Brain microvascular endothelial cell (primary cell): ENCODE data around the gene MTMR12.
A peak's percentile ranks its signal among the peaks of the same experiment; 100 is the strongest.

ENCODE experiments used
- DNase-seq: peaks from one replicate; pipeline ENCODE4 v3.0.0-alpha.2; 2020
- H3K27ac ChIP-seq: fragments of 250-450 bp; sonication (Bioruptor Pico); 2 replicates; pipeline ENCODE4 v1.5.1; 2020; ENCODE audit warnings: mild to moderate bottlenecking, moderate library complexity
- H3K27me3 ChIP-seq: fragments of 250-450 bp; sonication (Bioruptor Pico); replicated peaks from 2 replicates; pipeline ENCODE4 v1.5.1; 2020; ENCODE audit warnings: mild to moderate bottlenecking
- H3K36me3 ChIP-seq: fragments of 250-450 bp; sonication (Bioruptor Pico); replicated peaks from 2 replicates; pipeline ENCODE4 v1.5.1; 2020; ENCODE audit warnings: mild to moderate bottlenecking
- H3K4me3 ChIP-seq: 2 replicates; pipeline ENCODE4 v1.5.1; 2011; ENCODE audit warnings: low read depth, mild to moderate bottlenecking, control low read depth, low read length, moderate library complexity
- in situ Hi-C: cut with HindIII; loops from 2 replicates; pipeline ENCODE4 v1.10.0; 2017; ENCODE audit warnings: low sequenced_read_pairs, low pct_ligation_motif_present
- TF ChIP-seq, protein P1 (sequence below): IDR thresholded peaks from 2 replicates; pipeline ENCODE4 v1.5.1; 2011; ENCODE audit warnings: low read depth, mild to moderate bottlenecking, moderate library complexity, low read length, control low read depth, inconsistent platforms; ENCODE audit errors: missing control alignments

The MTMR12 gene

DNA sequence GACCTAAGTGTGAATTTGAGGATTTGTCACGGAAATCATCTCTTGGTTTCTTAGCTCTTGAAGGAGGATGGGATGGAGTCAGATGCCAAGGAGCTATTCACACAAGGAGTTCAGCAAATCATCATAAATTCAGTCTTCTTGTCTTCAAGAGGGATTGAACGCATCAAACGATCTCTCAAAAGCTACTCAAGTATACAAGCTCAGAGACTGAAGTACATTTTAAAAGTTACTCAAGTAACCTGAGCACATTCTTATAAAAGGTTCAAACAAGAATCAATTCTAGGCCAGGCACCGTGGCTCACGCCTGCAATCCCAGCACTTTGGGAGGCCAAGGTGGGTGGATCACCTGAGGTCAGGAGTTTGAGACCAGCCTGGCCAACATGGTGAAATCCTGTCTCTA, 117.5 kb downstream of the MTMR12 start:
- in situ Hi-C loops: no loop called here
- Histone ChIP-seq H3K27ac (no peak overlapping the region), H3K36me3 (no peaks in the 10 kb centered on the region), H3K27me3 (no peaks in the 10 kb centered on the region), H3K4me3 (no peak overlapping the region)
- DNase-seq: no peak
- TF ChIP-seq, protein P1, sequence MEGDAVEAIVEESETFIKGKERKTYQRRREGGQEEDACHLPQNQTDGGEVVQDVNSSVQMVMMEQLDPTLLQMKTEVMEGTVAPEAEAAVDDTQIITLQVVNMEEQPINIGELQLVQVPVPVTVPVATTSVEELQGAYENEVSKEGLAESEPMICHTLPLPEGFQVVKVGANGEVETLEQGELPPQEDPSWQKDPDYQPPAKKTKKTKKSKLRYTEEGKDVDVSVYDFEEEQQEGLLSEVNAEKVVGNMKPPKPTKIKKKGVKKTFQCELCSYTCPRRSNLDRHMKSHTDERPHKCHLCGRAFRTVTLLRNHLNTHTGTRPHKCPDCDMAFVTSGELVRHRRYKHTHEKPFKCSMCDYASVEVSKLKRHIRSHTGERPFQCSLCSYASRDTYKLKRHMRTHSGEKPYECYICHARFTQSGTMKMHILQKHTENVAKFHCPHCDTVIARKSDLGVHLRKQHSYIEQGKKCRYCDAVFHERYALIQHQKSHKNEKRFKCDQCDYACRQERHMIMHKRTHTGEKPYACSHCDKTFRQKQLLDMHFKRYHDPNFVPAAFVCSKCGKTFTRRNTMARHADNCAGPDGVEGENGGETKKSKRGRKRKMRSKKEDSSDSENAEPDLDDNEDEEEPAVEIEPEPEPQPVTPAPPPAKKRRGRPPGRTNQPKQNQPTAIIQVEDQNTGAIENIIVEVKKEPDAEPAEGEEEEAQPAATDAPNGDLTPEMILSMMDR: no peak

DNA sequence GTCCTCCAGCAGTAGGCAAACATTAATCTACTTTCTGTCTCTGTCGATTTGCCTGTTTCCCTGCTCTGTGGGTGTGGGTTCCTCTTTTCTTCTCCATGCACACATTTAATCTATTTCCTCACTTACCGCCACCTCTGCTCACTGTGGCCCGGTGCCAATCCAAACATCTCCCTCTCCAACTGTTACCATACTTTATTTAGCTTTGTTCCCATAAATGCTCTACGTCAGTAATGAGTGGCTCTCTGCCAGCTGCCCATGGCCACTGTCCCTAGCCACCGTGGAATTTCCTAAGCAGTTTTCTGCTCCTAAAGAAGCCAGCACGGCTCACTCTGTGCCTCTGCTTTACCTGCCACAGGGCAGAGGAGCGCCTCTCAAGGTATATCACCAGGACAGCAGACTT, 119.1 kb downstream of the MTMR12 start:
- TF ChIP-seq, protein P1: no peak
- Histone ChIP-seq H3K36me3 (no peaks in the 10 kb centered on the region), H3K27me3 (no peaks in the 10 kb centered on the region), H3K4me3 (peak overlapping the region; percentile 16), H3K27ac (no peak overlapping the region)
- in situ Hi-C loops: no loop called here
- peak; percentile 86 for DNase-seq

- Histone ChIP-seq H3K27ac (no peak overlapping the region), H3K36me3 (no peaks in the 10 kb centered on the region), H3K4me3 (no peak overlapping the region), H3K27me3 (no peaks in the 10 kb centered on the region)
- TF ChIP-seq, protein P1: no peak
- in situ Hi-C loops: no loop called here
- DNase-seq: no peak
Measured at GRCh38 chr5:32190095-32190494, 122.6 kb downstream of the MTMR12 start.

DNA sequence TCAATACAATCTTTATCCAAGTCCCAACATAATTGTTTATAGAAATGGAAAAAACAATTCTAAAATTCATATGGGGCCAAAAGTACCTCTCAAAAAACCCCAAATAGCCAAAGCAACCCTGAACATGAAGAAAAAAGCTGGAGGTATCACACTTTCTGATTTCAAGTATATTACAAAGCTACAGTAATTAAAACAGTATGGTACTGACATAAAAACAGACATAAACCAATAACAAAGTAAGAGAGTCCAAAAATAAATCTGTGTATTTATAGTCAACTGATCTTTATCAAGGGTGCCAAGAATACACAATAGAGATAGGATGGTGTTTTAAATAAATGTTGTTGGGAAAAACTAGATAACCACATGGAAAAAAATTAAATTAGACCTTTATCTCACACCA, 125.1 kb downstream of the MTMR12 start:
- no peaks in the 10 kb centered on the region for H3K27me3 ChIP-seq
- no peak for DNase-seq
- in situ Hi-C loops: no loop called here

GRCh38 chr5:32182463-32183063, 130.2 kb downstream of the MTMR12 start:
- Histone ChIP-seq H3K27me3 (no peaks in the 10 kb centered on the region), H3K4me3 (no peak overlapping the region), H3K36me3 (no peaks in the 10 kb centered on the region), H3K27ac (no peak overlapping the region)
- in situ Hi-C loops: no loop called here
- TF ChIP-seq, protein P1: no peak
- no peak for DNase-seq

More for the DNA sequence above, 125.1 kb downstream of the MTMR12 start:
- H3K4me3 ChIP-seq: no peak overlapping the region
- no peak overlapping the region for H3K27ac ChIP-seq
- H3K36me3 ChIP-seq: no peaks in the 10 kb centered on the region
- TF ChIP-seq, protein P1: no peak
